Stimulated activated CD4-positive, alpha-beta T cell treated with anti-CD3 and anti-CD28 coated beads, Interleukin-2, amount 100 ng/mL, for 4 hours (primary cell): Measurements from ENCODE around the gene ELK1.
"Not testable (repeated sequence)": the region's sequence is repeated elsewhere in the genome, so short reads cannot be mapped to it uniquely, and the experiment has no call there.

Source experiments
- DNase-seq: peaks from one replicate; pipeline ENCODE4 v3.0.0-alpha.2; 2020; ENCODE audit warnings: low read depth

The ELK1 gene

DNA sequence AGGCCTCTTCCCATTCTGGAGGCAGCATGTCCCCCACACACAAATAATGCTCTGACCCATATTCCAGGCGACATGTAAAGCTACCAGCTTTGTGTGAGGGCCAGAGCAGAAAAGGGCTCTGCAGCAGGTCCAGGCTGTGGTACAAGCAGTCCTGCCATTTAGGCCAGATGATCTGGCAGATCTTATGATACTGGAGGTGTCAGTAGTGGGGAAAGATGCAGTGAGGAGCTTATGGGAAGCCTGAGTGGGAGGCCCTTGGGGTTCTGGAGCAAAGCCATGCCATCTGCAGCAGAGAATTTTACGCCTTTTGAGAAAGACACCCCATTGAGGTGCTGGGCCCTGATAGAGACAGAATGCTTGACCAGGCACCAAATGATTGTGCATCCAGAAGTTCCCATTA lies 38.4 kb downstream of the ELK1 start:
- DNase-seq, result no peak

DNA sequence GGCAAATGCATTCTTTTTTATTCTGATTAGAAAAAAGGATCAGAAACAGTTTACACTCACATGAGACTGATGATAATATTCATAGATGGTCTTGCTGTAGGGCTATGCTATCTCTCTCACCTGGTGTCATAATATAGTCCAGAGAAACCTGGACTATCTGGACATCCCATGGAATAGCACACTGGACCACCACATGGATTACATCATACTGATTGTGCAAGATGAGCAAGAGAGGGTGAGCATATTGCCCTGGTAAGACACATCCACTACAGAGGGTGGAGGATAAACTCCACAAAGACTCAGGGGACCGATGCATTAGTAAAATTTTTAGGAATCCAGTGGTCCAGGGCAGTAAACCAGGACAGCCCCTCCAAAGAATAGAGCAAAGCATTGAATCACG lies 38.9 kb downstream of the ELK1 start:
- no peak for DNase-seq

DNA sequence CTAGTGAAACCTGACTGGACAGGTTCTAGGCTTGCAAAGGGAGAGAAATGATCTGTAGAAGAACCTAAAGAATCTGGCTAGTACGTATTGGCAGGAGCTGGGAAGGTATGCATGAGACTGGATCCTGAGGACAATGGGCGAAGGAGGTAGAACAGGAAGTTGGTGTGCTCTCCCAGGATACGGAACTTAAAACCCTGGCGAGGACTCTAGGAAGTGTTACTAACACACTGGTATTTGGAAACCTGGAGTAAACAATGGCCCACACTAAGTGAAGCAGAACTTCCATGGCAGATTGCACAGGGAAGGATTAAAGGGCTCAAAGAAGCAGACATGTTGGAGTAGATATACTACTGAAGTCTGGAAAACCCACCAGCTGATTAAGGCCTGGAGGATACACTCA lies 39.9 kb downstream of the ELK1 start:
- no peak for DNase-seq

DNA sequence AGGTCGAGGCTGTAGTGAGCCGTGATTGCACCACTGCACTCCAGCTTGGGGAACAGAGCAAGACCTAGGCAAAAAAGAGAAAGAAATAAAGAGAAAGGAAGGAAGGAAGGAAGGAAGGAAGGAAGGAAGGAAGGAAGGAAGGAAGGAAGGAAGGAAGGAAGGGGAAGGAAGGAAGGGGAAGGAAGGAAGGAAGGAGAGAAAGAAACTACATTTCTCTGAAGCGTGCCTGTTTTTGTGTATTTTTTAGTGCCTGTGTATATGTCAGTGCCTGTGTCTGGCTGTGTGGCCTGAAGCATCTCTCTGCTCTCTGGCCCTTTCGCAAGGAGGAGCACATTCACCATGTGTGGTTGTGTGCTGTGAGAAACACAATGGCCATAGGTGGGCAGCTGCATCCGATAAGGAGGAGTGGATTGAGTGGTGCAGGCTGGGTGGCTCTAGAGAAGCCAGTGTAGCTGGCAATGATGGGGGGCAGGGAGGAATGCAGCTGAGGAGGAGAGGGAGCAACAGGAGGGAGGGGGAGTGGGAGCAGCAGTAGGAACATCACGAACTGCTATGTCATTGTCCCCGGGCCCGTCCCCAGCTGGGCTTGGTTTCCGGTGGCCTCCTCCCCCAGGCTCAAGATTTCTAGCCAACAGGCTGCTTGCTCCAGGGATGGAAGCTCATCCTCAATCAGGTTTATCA lies 42.1 kb downstream of the ELK1 start:
- no peak for DNase-seq

DNA sequence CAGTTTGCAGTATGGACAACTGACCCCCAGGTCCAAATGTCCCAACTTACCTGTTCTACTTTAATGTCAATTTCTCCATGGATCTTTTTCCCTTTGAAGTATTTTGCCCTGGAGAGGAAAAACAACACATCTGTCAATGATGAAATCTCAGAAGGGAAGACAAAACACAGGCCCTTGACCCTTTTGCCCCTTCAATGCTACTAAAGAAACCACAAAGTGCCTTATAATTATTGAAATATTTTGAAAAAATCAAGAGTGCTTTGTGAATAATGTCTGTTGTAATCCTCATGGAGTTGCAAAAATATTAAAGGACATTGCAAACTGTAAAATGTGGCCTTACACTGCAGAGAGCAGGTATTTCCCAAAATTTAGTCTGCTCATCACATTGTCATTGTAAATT lies 43.3 kb downstream of the ELK1 start:
- DNase-seq, result no peak

DNA sequence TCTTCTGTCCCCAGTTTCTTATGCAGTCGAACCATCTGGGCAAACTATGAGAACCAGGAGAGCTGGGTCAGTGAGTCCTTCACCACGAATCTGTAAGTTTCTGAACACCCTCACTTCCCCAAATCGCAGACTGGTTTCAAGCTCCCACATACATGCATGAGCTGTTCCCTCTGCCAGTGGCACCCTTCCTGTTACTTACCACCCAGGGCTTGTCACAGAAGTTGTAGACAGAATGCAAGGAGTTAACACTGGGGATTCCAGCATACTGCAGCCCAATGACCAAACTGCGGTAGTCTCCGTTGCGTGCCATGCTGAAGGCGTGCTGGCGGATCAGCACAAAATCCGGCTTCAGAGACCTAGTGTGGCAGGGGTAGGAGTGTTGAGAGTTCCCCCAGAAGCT lies 45.3 kb downstream of the ELK1 start:
- no peak for DNase-seq

DNA sequence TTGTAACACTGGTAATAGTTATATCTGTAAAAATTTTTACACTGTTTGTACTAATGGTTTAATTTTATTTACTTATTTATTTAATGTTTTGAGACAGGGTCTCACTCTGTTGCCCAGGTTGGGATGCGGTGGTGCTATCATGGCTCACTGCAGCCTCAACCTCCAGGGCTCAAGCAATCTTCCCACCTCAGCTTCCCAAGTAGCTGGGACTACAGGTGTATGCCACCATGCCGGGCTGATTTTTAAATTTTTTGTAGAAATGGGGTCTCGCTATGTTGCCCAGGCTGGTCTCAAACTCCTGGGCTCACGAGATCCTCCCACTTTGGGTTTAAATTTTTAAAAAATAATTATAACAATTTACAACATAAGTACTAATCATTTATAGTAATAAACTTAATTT lies 47.2 kb downstream of the ELK1 start:
- DNase-seq, result not testable (repeated sequence)

DNA sequence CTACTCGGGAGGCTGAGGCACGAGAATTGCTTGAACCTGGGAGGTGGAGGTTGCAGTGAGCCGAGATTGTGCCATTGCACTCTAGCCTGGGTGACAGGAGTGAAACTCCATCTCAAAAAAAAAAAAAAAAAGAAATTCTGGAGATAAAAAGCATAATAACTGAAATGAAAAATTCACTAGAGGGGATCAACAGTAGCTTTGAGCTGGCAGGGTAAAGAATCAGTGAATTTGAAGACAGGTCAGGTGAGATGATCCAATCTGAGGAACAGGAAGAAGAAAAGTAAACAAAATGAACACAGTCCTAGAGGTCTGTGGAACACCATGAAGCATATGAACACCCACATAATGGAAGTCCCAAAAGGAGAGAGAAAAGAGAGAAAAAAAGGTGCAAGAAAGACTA lies 53.1 kb downstream of the ELK1 start:
- DNase-seq, result no peak

DNA sequence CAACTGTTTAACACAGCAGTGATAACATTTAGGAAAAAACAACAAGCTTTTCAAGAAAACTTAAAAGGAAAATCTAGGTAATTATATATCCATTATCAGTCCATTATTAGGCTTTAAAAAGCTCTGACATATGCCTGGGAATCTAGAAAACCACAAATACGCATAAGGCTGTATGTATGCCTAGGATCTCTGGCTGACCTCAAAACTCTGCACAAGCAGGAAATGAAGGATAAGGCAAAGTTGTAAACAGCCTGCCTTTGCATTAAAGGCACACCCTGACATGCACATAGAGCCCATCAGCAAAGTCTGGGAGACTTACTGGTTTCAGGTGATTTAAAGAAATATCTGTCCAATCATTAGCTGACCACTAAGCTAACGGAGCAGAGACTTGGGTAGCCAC lies 54.1 kb downstream of the ELK1 start:
- no peak for DNase-seq

DNA sequence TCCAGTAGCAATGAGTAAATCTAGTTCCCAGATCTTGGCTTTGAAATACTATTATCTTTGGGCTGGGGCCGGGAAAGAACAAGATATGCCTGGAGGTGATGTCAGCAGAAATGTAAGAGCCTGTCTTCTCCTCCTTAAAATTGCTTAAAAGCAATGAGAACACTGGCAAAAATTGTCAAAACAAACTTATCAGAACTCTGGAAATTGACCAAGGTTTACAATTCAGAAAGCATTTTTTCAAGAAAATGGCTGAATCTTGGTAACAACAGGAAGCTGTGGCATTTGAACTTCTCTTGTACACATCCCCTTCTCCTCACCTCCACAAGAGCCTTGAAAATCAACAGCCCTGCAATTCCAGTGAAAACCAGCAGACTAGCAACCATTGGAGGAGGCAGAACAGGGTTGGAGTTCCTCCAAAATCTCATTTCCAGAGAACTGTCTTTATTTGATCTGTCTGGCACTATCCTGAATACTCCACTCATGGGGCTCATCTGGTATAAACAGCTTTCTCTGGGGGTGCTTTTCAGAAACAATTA lies 54.6 kb downstream of the ELK1 start:
- DNase-seq, result no peak

DNA sequence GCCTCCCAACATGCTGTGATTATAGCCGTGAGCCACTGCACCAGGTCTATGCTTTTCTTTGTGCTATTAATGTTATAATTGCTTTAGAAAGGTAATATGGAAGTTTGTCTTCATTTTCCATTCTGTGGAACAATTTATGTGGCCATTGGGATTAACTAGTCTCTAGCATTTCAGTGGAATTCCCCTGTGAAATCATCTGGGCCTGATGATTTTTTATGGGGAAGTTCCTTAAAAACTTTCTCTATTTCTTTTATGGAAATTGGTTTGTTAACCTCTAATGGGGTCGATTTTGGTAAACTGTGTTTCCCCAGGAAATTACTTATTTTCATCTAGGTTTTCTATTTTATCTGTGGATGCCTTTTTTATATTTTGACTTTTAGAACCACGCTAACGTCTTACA lies 56.8 kb downstream of the ELK1 start:
- DNase-seq, result no peak

DNA sequence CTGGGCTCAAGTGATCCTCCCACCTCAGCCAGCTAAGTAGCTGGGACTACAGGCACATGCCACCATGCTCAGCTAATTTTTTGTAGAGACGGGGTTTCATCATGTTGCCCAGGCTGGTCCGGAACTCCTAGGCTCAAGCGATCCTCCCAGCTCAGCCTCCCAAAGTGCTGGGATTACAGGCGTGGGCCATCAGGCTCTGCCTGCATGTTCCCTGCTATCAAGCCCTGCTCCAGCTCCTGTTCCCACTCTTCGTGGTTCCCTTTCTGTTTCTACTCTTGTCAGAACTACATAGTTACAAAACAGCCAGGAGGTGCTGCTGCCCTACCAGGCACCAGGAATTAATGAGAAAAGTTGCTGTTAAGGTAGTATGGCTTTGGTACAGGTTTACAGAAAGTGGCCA lies 59.4 kb downstream of the ELK1 start:
- no peak for DNase-seq

DNA sequence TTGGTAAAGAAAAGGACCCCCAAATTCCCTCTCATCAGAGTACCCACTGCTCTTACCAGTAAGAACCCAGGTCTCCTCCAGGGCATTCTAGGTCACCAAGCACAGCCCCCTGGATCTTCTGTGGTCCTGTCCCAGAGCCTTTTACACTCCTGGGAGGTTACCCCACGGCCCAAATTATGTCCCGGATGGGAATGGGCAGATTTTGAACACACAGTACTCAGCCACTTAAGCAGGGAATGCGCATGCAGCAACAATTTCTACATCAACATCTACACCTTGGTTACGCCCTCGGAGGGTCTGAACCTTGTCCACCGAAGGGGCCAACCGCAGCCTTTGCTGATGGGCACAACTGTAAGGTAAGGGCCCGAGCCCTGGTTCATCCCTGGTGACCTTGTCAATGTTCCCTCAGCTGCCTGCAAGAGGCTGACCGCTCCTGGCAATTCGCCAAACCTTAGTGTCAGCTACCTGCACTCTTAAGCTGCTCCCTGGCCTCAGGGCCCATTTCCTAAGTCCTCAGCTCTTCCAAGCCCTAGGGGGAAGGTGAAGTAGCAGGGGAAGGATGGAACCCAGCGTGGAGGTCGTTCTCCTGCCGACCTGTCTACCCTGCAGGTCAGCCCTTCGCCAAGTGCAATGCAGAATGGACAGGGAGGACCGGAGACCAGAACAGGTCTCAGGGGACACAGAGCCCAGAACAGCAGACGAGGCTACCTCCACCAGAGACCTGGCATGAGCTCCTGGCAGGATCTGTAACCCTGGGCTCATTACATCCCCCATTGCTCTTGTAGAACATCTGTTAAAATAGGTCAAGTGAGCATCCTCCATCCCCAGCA lies 62.2 kb downstream of the ELK1 start:
- DNase-seq, result no peak

DNA sequence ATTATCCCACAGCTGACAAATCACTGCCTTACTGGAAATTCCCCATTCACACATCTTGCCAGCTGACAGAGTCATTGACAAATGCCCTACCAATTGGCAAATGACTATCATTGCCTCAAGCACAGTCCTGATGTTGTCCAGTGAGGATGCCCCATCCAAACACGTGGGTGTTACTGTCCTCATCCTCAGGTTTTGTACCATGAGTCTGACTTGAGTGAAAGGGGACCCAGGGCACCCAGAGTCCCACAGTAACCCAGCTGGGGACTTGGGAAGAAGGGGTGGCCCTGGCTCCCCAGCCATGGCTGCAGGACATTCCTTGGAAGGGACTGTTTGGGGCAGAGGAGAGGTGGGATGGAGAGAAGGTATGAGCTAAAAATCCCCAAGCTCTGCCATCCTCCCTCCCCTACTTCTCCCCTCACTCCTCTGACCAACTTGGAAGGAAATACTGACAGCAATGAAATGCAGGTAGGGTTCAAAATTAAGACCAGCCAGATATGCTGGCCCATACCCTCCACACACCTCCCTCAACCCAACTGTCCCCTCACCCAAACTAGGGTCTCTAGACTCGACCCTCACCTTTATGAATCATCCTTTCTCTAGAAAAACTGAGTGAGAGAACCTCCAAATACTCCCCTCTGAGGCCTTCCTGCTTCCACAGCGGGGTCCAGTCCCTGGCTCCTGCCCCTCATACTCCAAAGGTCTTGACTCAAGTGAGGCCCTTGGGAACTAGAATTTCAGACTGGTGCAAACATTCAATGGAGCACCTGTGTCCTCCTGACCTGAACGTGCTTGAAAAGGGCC lies 63.1 kb downstream of the ELK1 start:
- DNase-seq, result no peak

DNA sequence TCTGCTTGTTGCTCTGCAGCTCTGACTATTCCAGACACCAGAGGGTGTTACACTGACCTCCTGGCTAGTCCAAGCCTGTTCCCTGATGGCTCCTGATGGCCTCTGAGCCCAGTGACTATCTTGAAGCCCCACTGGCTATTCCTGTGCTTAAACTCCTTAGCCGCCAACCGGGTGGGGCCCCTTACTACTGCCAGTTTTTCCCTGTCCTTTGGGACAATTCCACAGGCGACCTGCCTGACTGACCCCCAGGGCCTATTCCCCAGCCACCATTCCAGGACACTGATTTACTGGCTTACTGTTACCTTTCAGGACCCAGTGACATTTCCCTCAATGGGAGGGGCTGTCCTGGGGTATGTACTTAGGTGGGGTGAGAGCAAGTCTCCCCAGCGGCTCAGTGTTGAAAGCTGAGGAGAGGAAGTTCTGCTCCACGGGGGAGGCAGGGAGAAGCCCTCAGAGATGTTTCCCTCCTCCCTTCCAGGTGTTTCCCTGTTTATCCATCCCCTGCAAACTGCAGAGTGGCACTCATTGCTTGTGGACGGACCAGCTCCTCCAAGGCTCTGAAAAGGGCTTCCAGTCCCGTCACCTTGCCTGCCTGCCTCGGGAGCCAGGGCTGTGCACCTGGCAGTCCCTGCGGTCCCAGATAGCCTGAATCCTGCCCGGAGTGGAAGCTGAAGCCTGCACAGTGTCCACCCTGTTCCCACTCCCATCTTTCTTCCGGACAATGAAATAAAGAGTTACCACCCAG lies 64.1 kb downstream of the ELK1 start:
- DNase-seq, result no peak
